ENCODE data around the gene ACAP2. TPM values are rescaled to one million over a fixed set of nuclear protein-coding genes. Genes with fewer than 3 reads are reported as not detected.

ACAP2 gene
- total RNA-seq, 1 donor = 91.1 TPM

- no peak overlapping the region for H3K4me3 ChIP-seq (ENCODE audit: low read depth, low read length)
- no peak for DNase-seq (ENCODE audit: low read depth)
- TF ChIP-seq CTCF (IDR thresholded peaks at IDR 0.05; ENCODE audit: insufficient read depth, low read depth, low read length) = no peak
These were observed 202.6 kb downstream of the ACAP2 start for GRCh38 chr3:195240171-195240701.

DNA sequence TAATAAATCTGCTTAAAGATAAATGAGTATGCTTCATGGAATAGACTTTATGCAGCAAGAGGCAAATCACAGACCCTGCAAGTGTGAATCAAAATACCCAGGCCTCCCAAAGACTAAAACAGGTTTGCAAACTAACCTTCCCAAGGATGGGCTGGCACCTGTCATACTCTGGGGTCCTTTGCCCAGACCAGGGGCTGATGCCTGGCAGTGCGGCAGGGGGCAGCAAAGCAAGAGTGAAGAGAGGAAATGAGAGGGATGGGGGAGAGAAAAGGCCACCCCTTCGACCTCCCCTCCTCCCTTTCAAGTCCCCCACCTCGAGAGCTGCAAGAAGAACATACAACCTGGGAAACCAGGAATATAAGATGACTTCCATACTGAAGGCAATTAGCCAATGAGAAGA, 203.7 kb downstream of the ACAP2 start:
- H3K4me3 ChIP-seq (ENCODE audit: low read depth, low read length) = no peak overlapping the region
- DNase-seq (ENCODE audit: low read depth) = no peak
- TF ChIP-seq CTCF (IDR thresholded peaks at IDR 0.05; ENCODE audit: insufficient read depth, low read depth, low read length) = no peak

- DNase-seq (ENCODE audit: low read depth) = peak; percentile 44
- no peak for TF ChIP-seq CTCF (IDR thresholded peaks at IDR 0.05; ENCODE audit: insufficient read depth, low read depth, low read length)
- H3K4me3 ChIP-seq (ENCODE audit: low read depth, low read length) = no peak overlapping the region
These were observed 204.2 kb downstream of the ACAP2 start for GRCh38 chr3:195238586-195239118.

DNA sequence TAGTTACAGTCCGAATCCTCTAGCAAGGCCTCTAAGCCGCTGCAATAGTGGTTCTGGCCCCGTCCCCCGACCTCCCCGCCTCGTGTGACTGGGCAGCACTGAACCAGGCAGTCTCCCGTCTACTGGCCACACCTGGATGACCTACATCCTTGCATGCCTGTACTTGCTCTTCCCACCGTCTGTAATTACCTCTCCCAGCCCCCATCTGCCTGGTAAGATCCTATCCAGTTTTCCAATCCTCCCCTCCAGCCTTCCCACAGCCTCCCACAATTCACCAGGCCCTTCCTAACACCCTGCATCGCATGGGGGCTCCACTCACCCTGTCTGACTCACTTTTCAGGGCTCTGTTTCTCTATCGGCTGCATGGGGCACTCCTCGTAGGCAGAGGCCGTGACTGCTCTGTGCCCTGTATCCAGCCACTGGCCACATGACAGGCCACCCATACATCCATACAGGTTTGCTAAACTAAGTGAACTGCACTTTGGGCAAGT, 204.7 kb downstream of the ACAP2 start:
- no peak for TF ChIP-seq CTCF (IDR thresholded peaks at IDR 0.05; ENCODE audit: insufficient read depth, low read depth, low read length)
- H3K4me3 ChIP-seq (ENCODE audit: low read depth, low read length) = no peak overlapping the region
- no peak for DNase-seq (ENCODE audit: low read depth)

DNA sequence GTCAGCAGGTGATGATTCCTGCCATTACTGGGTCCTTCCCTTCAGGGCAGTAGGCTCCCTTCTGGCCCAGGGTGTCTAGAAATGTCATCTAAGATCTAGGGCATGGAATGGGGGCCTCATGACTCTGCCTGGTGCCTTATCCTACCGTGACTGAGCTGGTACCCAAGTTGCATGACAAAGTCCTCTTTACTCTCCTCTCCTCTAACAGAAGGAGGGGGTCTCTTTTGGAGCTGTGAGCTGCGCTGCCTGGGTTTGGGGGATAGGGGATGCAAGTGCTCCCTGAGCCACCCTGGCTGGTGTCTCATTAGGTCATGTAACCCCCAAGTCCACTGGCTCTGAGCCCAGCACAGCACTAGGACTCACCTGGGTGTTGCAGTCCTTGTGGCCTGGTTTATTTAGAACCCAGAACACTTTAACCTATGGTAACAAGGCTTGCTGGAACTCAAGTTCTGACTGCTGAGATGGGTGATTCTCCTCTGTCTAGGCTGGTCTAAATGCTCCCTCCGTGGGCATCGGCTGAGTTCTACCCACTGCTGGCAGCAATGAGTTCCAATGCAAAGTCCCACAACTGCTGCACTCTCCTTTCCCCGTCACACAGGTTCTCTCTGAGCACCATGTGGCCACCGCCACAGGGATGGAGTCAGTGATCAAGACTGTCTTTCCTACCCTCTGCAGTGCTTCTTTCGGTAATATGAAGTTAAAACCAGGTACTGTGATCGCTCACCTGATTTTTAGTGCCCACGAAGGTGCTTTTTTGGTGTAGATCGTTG, 205.8 kb downstream of the ACAP2 start:
- DNase-seq (ENCODE audit: low read depth) = no peak
- TF ChIP-seq CTCF (IDR thresholded peaks at IDR 0.05; ENCODE audit: insufficient read depth, low read depth, low read length) = no peak
- no peak overlapping the region for H3K4me3 ChIP-seq (ENCODE audit: low read depth, low read length)

GRCh38 chr3:195236076-195236798, 206.6 kb downstream of the ACAP2 start:
- no peak for DNase-seq (ENCODE audit: low read depth)
- H3K4me3 ChIP-seq (ENCODE audit: low read depth, low read length) = no peak overlapping the region
- TF ChIP-seq CTCF (IDR thresholded peaks at IDR 0.05; ENCODE audit: insufficient read depth, low read depth, low read length) = no peak

All from fibroblast of villous mesenchyme (primary cell).